CD14-positive monocyte (primary cell): Measurements from ENCODE around the gene DEFB129. TPM values are rescaled to one million over a fixed set of nuclear protein-coding genes. Genes with fewer than 3 reads are reported as not detected.

ENCODE experiments used
- DNase-seq, 3 donors: peaks; one replicate each; pipeline ENCODE4 v3.0.0-alpha.2; 2011 to 2022
- H2AFZ ChIP-seq: 2 replicates; pipeline ENCODE4 v1.6.0; 2012; ENCODE audit warnings: mild to moderate bottlenecking, low read depth, low read length, inconsistent platforms; ENCODE audit not compliant: insufficient read depth, poor library complexity, severe bottlenecking
- H3K27ac ChIP-seq, 2 donors: 1 replicate in 1 of 2; 2 replicates in 1 of 2; pipeline ENCODE4 v1.5.1; 2012 to 2013; ENCODE audit warnings: low read length in 2 of 2, control low read depth in 1 of 2, inconsistent platforms in 1 of 2, low read depth in 1 of 2, mild to moderate bottlenecking in 1 of 2
- H3K27me3 ChIP-seq, 2 donors: one replicate each; pipeline versions ENCODE4 v1.6.0 to v1.6.1; 2011 to 2013; ENCODE audit warnings: low read length in 2 of 2; ENCODE audit not compliant: control insufficient read depth in 2 of 2, insufficient read depth in 2 of 2
- H3K36me3 ChIP-seq, 2 donors: replicated peaks in 1 of 2; 1 replicate in 1 of 2; 2 replicates in 1 of 2; pipeline versions ENCODE4 v1.5.1 to v1.6.1; 2012 to 2013; ENCODE audit warnings: low read length in 2 of 2, control low read depth in 1 of 2, inconsistent platforms in 1 of 2, mild to moderate bottlenecking in 1 of 2; ENCODE audit not compliant: insufficient read depth in 2 of 2, control insufficient read depth in 1 of 2
- H3K4me1 ChIP-seq, 2 donors: 1 replicate in 1 of 2; 2 replicates in 1 of 2; pipeline versions ENCODE4 v1.5.1 to v1.6.1; 2012 to 2013; ENCODE audit warnings: low read length in 2 of 2, control low read depth in 1 of 2, inconsistent platforms in 1 of 2, mild to moderate bottlenecking in 1 of 2, moderate library complexity in 1 of 2; ENCODE audit not compliant: insufficient read depth in 2 of 2, control insufficient read depth in 1 of 2
- H3K4me2 ChIP-seq: replicated peaks from 2 replicates; pipeline ENCODE3; 2012; ENCODE audit warnings: low read length, moderate library complexity, mild to moderate bottlenecking; ENCODE audit not compliant: poor library complexity, severe bottlenecking; ENCODE audit errors: extremely low read depth
- H3K4me3 ChIP-seq, 3 experiments: fragments of 200-600 bp in 1 of 3; sonication (generic) in 1 of 3; replicated peaks in 1 of 3; 1 replicate in 2 of 3; 2 replicates in 1 of 3; pipeline ENCODE4 v1.5.1; 2011 to 2013; ENCODE audit warnings: low read length in 3 of 3, mild to moderate bottlenecking in 3 of 3, control low read depth in 2 of 3, low read depth in 2 of 3, inconsistent platforms in 1 of 3, moderate library complexity in 1 of 3
- H3K79me2 ChIP-seq: 2 replicates; pipeline ENCODE4 v1.6.0; 2012; ENCODE audit warnings: mild to moderate bottlenecking, control low read depth, inconsistent platforms, low read length, moderate library complexity; ENCODE audit not compliant: insufficient read depth
- H3K9ac ChIP-seq: 2 replicates; pipeline ENCODE4 v1.6.0; 2017; ENCODE audit warnings: low read length, mild to moderate bottlenecking; ENCODE audit not compliant: insufficient read depth, poor library complexity, severe bottlenecking
- H3K9me3 ChIP-seq, 2 donors: replicated peaks in 1 of 2; 1 replicate in 1 of 2; 2 replicates in 1 of 2; pipeline versions ENCODE4 v1.5.1 to v1.6.1; 2012 to 2013; ENCODE audit warnings: low read length in 2 of 2, control low read depth in 1 of 2; ENCODE audit not compliant: control insufficient read depth in 1 of 2, insufficient read depth in 1 of 2
- H4K20me1 ChIP-seq: 2 replicates; pipeline ENCODE4 v1.6.0; 2012; ENCODE audit warnings: mild to moderate bottlenecking, low read length, control low read depth, moderate library complexity; ENCODE audit not compliant: insufficient read depth
- H3K27ac Mint-ChIP-seq, 7 donors: one replicate each; pipeline ENCODE4 v1.8.0; 2020; ENCODE audit warnings: mild to moderate bottlenecking in 7 of 7, mixed read lengths in 7 of 7, moderate library complexity in 6 of 7, inconsistent platforms in 2 of 7
- H3K27me3 Mint-ChIP-seq, 3 donors: one replicate each; pipeline ENCODE4 v1.8.0; 2021 to 2022; ENCODE audit warnings: low read depth in 3 of 3, mild to moderate bottlenecking in 3 of 3, mixed read lengths in 3 of 3, moderate library complexity in 3 of 3, inconsistent platforms in 1 of 3
- H3K36me3 Mint-ChIP-seq, 2 donors: one replicate each; pipeline ENCODE4 v1.8.0; 2020; ENCODE audit warnings: mixed read lengths in 2 of 2, inconsistent platforms in 1 of 2, mild to moderate bottlenecking in 1 of 2
- H3K4me1 Mint-ChIP-seq: one replicate; pipeline ENCODE4 v1.8.0; 2020; ENCODE audit warnings: mild to moderate bottlenecking, mixed read lengths
- H3K4me3 Mint-ChIP-seq, 2 donors: one replicate each; pipeline ENCODE4 v1.8.0; 2020; ENCODE audit warnings: mild to moderate bottlenecking in 2 of 2, mixed read lengths in 2 of 2, moderate library complexity in 1 of 2
- H3K9me3 Mint-ChIP-seq, 7 donors: one replicate each; pipeline ENCODE4 v1.8.0; 2020 to 2022; ENCODE audit warnings: mixed read lengths in 7 of 7, mild to moderate bottlenecking in 6 of 7, moderate library complexity in 6 of 7, inconsistent platforms in 2 of 7
- CTCF ChIP-seq: fragments of 200-600 bp; IDR thresholded peaks from one replicate; pipeline ENCODE4 v1.8.0; 2022; ENCODE audit warnings: antibody characterized with exemption, mild to moderate bottlenecking
- WGBS: methylation state at CpG from one replicate; pipeline ENCODE4 v1.1.5; 2013; ENCODE audit warnings: missing lambda C conversion rate; ENCODE audit not compliant: insufficient coverage; 5-methylcytosine and 5-hydroxymethylcytosine counted together
- intact Hi-C, 2 donors: fragments of 100-400 bp; cut with micrococcal nuclease; formaldehyde crosslinking; loops; one replicate each; pipeline versions ENCODE4 v1.15.0 to v1.15.1; 2023
- polyA plus RNA-seq, 3 donors: library from polyadenylated mRNA; depleted of rRNA in 1 of 3; unstranded in 2 of 3; stranded (reverse) in 1 of 3; fragments of 300-500 nt in 2 of 3; fragments of >200 nt in 1 of 3; fragmentation: Illumina TruSeq in 2 of 3; gene quantifications; 1 replicate in 2 of 3; 2 replicates in 1 of 3; pipeline ENCODE4 v1.2.3, GENCODE V29; 2012 to 2021

Gene DEFB129
- polyA plus RNA-seq, 3 donors, result not detected

DNA sequence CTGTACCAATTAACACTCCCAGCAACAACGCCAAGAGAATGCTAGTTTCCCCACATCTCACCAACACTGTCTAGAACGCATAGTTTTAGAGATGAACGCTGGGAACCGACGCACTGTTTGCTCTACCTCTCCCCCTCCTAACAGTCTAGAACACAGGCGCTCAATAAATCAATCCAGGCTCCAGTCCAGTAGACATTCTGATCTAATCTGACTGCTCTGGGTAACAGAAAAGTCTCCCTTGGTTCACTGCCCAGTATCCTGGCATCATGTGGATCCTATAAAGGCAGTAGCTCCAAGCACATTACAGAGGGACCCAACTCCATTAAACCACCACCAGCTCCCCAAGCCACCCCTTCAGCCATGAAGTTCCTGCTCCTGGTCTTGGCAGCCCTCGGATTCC lies 30.4 kb downstream of the DEFB129 start, which contains the start of gene DEFB132:
Gene DEFB132, plus strand, starts transcription at position 306 of the 400 bp plus-strand sequence. Its CDS starts 55 bp downstream, at position 361.
- Histone ChIP-seq H3K4me3 (no peak within 1 kb of the TSS), H3K27me3 (no peaks in the 10 kb centered on the region), H4K20me1 (no peaks in the 10 kb centered on the region), H3K27ac (no peak within 1 kb of the TSS), H3K4me2 (no peak within 1 kb of the TSS), H3K9ac (no peak within 1 kb of the TSS), H3K79me2 (no peaks in the 10 kb centered on the region), H2AFZ (no peak within 1 kb of the TSS), H3K4me1 (no peaks in the 10 kb centered on the region), H3K36me3 (no peaks in the 10 kb centered on the region), H3K9me3 (no peaks in the 10 kb centered on the region)
- TF ChIP-seq CTCF, result no peak
- peaks cover 10% of the 10 kb centered on the region for H3K4me1 Mint-ChIP-seq
- DNase-seq, result no peak
- peak within 1 kb of the TSS in 1 of 2 donors; percentile 29 for H3K4me3 Mint-ChIP-seq
- no peaks in the 10 kb centered on the region for H3K36me3 Mint-ChIP-seq
- no peak within 1 kb of the TSS for H3K27ac Mint-ChIP-seq
- no peaks in the 10 kb centered on the region for H3K9me3 Mint-ChIP-seq
- WGBS, result 100% methylated on average over 6 of the region's 7 CpGs
- H3K27me3 Mint-ChIP-seq, result peaks cover 0 to 5% (median 3%) of the 10 kb centered on the region in 3 donors
- intact Hi-C loops, result no loop called here

- Mint-ChIP-seq H3K4me1 (peaks cover 10% of the 10 kb centered on the region), H3K36me3 (no peaks in the 10 kb centered on the region), H3K27ac (no peak overlapping the region), H3K9me3 (no peaks in the 10 kb centered on the region), H3K27me3 (peaks cover 2 to 5% (median 3%) of the 10 kb centered on the region in 3 donors), H3K4me3 (peak overlapping the region in 1 of 2 donors; percentile 29)
- Histone ChIP-seq H3K36me3 (no peaks in the 10 kb centered on the region), H3K4me1 (no peaks in the 10 kb centered on the region), H3K27ac (no peak overlapping the region), H3K79me2 (no peaks in the 10 kb centered on the region), H4K20me1 (no peaks in the 10 kb centered on the region), H3K4me3 (no peak overlapping the region), H3K27me3 (no peaks in the 10 kb centered on the region), H3K9me3 (no peaks in the 10 kb centered on the region), H3K4me2 (no peak overlapping the region), H2AFZ (no peak overlapping the region), H3K9ac (no peak overlapping the region)
- no peak for TF ChIP-seq CTCF
- intact Hi-C loops, result no loop called here
- 69% methylated on average over 2 of the region's 4 CpGs for WGBS
- DNase-seq, result no peak
Observed at GRCh38 chr20:258269-258858, 31.3 kb downstream of the DEFB129 start.
